Measurements from ENCODE around the gene AHNAK. TPM values are rescaled to one million over a fixed set of nuclear protein-coding genes. Genes with fewer than 3 reads are reported as not detected.
A peak's percentile ranks its signal among the peaks of the same experiment; 100 is the strongest.
"Not testable (repeated sequence)": the region's sequence is repeated elsewhere in the genome, so short reads cannot be mapped to it uniquely, and the experiment has no call there.

Gene AHNAK
- total and polyA plus RNA-seq, 5 donors from 2014 or later = 22.3 to 852 (median 47.1) TPM

GRCh38 chr11:62588966-62589637 lies 42.5 kb upstream of the AHNAK start:
- Mint-ChIP-seq H3K27me3 (no peaks in the 10 kb centered on the region), H3K4me1 (peaks cover 0 to 59% (median 30%) of the 10 kb centered on the region in 4 donors), H3K4me3 (peak overlapping the region; percentile 28 to 93 (median 57)), H3K27ac (peak overlapping the region in 2 of 3 donors; percentile 75), H3K36me3 (peaks cover 5% of the 10 kb centered on the region), H3K9me3 (no peaks in the 10 kb centered on the region)
- peak in 1 of 3 donors; percentile 54 for DNase-seq
- no peak overlapping the region for H3K27ac ChIP-seq (ENCODE audit: insufficient read depth, low read length, poor library complexity, severe bottlenecking)
- H3K4me3 ChIP-seq (ENCODE audit: low read depth, low read length) = no peak overlapping the region
- peaks cover 24% of the 10 kb centered on the region for H3K36me3 ChIP-seq (ENCODE audit: control insufficient read depth, insufficient read depth, low read length)
- H3K27me3 ChIP-seq (ENCODE audit: control insufficient read depth, insufficient read depth, low read length) = no peaks in the 10 kb centered on the region
- peaks cover 38% of the 10 kb centered on the region for H3K4me1 ChIP-seq (ENCODE audit: control insufficient read depth, insufficient read depth, low read length, poor library complexity, severe bottlenecking)
- ATAC-seq (ENCODE audit: low read depth in 2 of 2) = no peak
- H3K9me3 ChIP-seq (ENCODE audit: control insufficient read depth in 2 of 2, low read length in 2 of 2) = no peaks in the 10 kb centered on the region

- Mint-ChIP-seq H3K4me3 (peak overlapping the region in 2 of 4 donors; percentile 27 to 38), H3K36me3 (peaks cover 12% of the 10 kb centered on the region), H3K4me1 (peaks cover 0 to 33% (median 13%) of the 10 kb centered on the region in 4 donors)
- H3K9me3 ChIP-seq (ENCODE audit: control insufficient read depth in 2 of 2, low read length in 2 of 2); H3K27me3 ChIP-seq (ENCODE audit: control insufficient read depth, insufficient read depth, low read length); H3K27ac ChIP-seq (ENCODE audit: insufficient read depth, low read length, poor library complexity, severe bottlenecking); H3K9me3 Mint-ChIP-seq; H3K27ac Mint-ChIP-seq; DNase-seq; H3K4me1 ChIP-seq (ENCODE audit: control insufficient read depth, insufficient read depth, low read length, poor library complexity, severe bottlenecking); H3K4me3 ChIP-seq (ENCODE audit: low read depth, low read length); ATAC-seq (ENCODE audit: low read depth in 2 of 2); H3K27me3 Mint-ChIP-seq: not testable (repeated sequence)
- peaks cover 37% of the 10 kb centered on the region for H3K36me3 ChIP-seq (ENCODE audit: control insufficient read depth, insufficient read depth, low read length)
These were observed 38.8 kb upstream of the AHNAK start for GRCh38 chr11:62585356-62585755.

GRCh38 chr11:62581735-62582134 lies 35.1 kb upstream of the AHNAK start:
- not testable (repeated sequence) for ATAC-seq (ENCODE audit: low read depth in 2 of 2); H3K4me3 ChIP-seq (ENCODE audit: low read depth, low read length); H3K9me3 Mint-ChIP-seq; H3K27me3 ChIP-seq (ENCODE audit: control insufficient read depth, insufficient read depth, low read length); H3K4me3 Mint-ChIP-seq; H3K27me3 Mint-ChIP-seq; DNase-seq; H3K4me1 ChIP-seq (ENCODE audit: control insufficient read depth, insufficient read depth, low read length, poor library complexity, severe bottlenecking); H3K9me3 ChIP-seq (ENCODE audit: control insufficient read depth in 2 of 2, low read length in 2 of 2); H3K27ac Mint-ChIP-seq; H3K27ac ChIP-seq (ENCODE audit: insufficient read depth, low read length, poor library complexity, severe bottlenecking)
- H3K4me1 Mint-ChIP-seq = peaks cover 0 to 14% (median 4%) of the 10 kb centered on the region in 4 donors
- H3K36me3 ChIP-seq (ENCODE audit: control insufficient read depth, insufficient read depth, low read length) = peaks cover 44% of the 10 kb centered on the region
- peaks cover 16% of the 10 kb centered on the region for H3K36me3 Mint-ChIP-seq

GRCh38 chr11:62580959-62581715 lies 34.5 kb upstream of the AHNAK start:
- peak overlapping the region in 1 of 3 donors; percentile 66 for H3K27ac Mint-ChIP-seq
- H3K36me3 ChIP-seq (ENCODE audit: control insufficient read depth, insufficient read depth, low read length) = peaks cover 46% of the 10 kb centered on the region
- H3K4me3 Mint-ChIP-seq = no peak overlapping the region

GRCh38 chr11:62579252-62579651 lies 32.6 kb upstream of the AHNAK start:
- no peak for DNase-seq
- no peaks in the 10 kb centered on the region for H3K9me3 Mint-ChIP-seq
- H3K4me1 ChIP-seq (ENCODE audit: control insufficient read depth, insufficient read depth, low read length, poor library complexity, severe bottlenecking) = peaks cover 12% of the 10 kb centered on the region
- H3K27ac Mint-ChIP-seq = no peak overlapping the region
- no peaks in the 10 kb centered on the region for H3K27me3 ChIP-seq (ENCODE audit: control insufficient read depth, insufficient read depth, low read length)
- no peak overlapping the region for H3K4me3 ChIP-seq (ENCODE audit: low read depth, low read length)
- H3K4me3 Mint-ChIP-seq = no peak overlapping the region
- H3K36me3 Mint-ChIP-seq = peaks cover 21% of the 10 kb centered on the region
- no peaks in the 10 kb centered on the region for H3K9me3 ChIP-seq (ENCODE audit: control insufficient read depth in 2 of 2, low read length in 2 of 2)
- peaks cover 44% of the 10 kb centered on the region for H3K36me3 ChIP-seq (ENCODE audit: control insufficient read depth, insufficient read depth, low read length)
- H3K4me1 Mint-ChIP-seq = peaks cover 0 to 20% (median 12%) of the 10 kb centered on the region in 4 donors
- ATAC-seq (ENCODE audit: low read depth in 2 of 2) = no peak
- H3K27ac ChIP-seq (ENCODE audit: insufficient read depth, low read length, poor library complexity, severe bottlenecking) = no peak overlapping the region
- H3K27me3 Mint-ChIP-seq = no peaks in the 10 kb centered on the region

More at GRCh38 chr11:62580959-62581715, 34.5 kb upstream of the AHNAK start:
- Histone ChIP-seq H3K4me1 (ENCODE audit: control insufficient read depth, insufficient read depth, low read length, poor library complexity, severe bottlenecking) (no peaks in the 10 kb centered on the region), H3K4me3 (ENCODE audit: low read depth, low read length) (no peak overlapping the region), H3K27ac (ENCODE audit: insufficient read depth, low read length, poor library complexity, severe bottlenecking) (no peak overlapping the region), H3K9me3 (ENCODE audit: control insufficient read depth in 2 of 2, low read length in 2 of 2) (no peaks in the 10 kb centered on the region), H3K27me3 (ENCODE audit: control insufficient read depth, insufficient read depth, low read length) (no peaks in the 10 kb centered on the region)
- no peaks in the 10 kb centered on the region for H3K9me3 Mint-ChIP-seq
- H3K27me3 Mint-ChIP-seq = no peaks in the 10 kb centered on the region
- DNase-seq = no peak
- peaks cover 0 to 14% (median 6%) of the 10 kb centered on the region in 4 donors for H3K4me1 Mint-ChIP-seq
- ATAC-seq (ENCODE audit: low read depth in 2 of 2) = no peak
- peaks cover 21% of the 10 kb centered on the region for H3K36me3 Mint-ChIP-seq

GRCh38 chr11:62578541-62578940 lies 31.9 kb upstream of the AHNAK start:
- Histone ChIP-seq H3K27me3 (ENCODE audit: control insufficient read depth, insufficient read depth, low read length) (no peaks in the 10 kb centered on the region), H3K9me3 (ENCODE audit: control insufficient read depth in 2 of 2, low read length in 2 of 2) (no peaks in the 10 kb centered on the region), H3K27ac (ENCODE audit: insufficient read depth, low read length, poor library complexity, severe bottlenecking) (no peak overlapping the region), H3K4me1 (ENCODE audit: control insufficient read depth, insufficient read depth, low read length, poor library complexity, severe bottlenecking) (peaks cover 14% of the 10 kb centered on the region), H3K36me3 (ENCODE audit: control insufficient read depth, insufficient read depth, low read length) (peaks cover 40% of the 10 kb centered on the region), H3K4me3 (ENCODE audit: low read depth, low read length) (no peak overlapping the region)
- Mint-ChIP-seq H3K9me3 (no peaks in the 10 kb centered on the region), H3K36me3 (peaks cover 18% of the 10 kb centered on the region), H3K4me3 (no peak overlapping the region), H3K4me1 (peaks cover 0 to 25% (median 10%) of the 10 kb centered on the region in 4 donors), H3K27ac (no peak overlapping the region), H3K27me3 (no peaks in the 10 kb centered on the region)
- no peak for ATAC-seq (ENCODE audit: low read depth in 2 of 2)
- DNase-seq = no peak

GRCh38 chr11:62577046-62577714 lies 30.6 kb upstream of the AHNAK start:
- Histone ChIP-seq H3K27me3 (ENCODE audit: control insufficient read depth, insufficient read depth, low read length) (no peaks in the 10 kb centered on the region), H3K36me3 (ENCODE audit: control insufficient read depth, insufficient read depth, low read length) (peaks cover 39% of the 10 kb centered on the region), H3K4me3 (ENCODE audit: low read depth, low read length) (no peak overlapping the region), H3K4me1 (ENCODE audit: control insufficient read depth, insufficient read depth, low read length, poor library complexity, severe bottlenecking) (peaks cover 22% of the 10 kb centered on the region), H3K9me3 (ENCODE audit: control insufficient read depth in 2 of 2, low read length in 2 of 2) (no peaks in the 10 kb centered on the region), H3K27ac (ENCODE audit: insufficient read depth, low read length, poor library complexity, severe bottlenecking) (no peak overlapping the region)
- H3K27ac Mint-ChIP-seq = peak overlapping the region; percentile 57 to 94 (median 71)
- peak overlapping the region in 2 of 4 donors; percentile 3 to 57 for H3K4me3 Mint-ChIP-seq
- no peaks in the 10 kb centered on the region for H3K27me3 Mint-ChIP-seq
- H3K4me1 Mint-ChIP-seq = peaks cover 2 to 36% (median 17%) of the 10 kb centered on the region in 4 donors
- peaks cover 22% of the 10 kb centered on the region for H3K36me3 Mint-ChIP-seq
- no peak for ATAC-seq (ENCODE audit: low read depth in 2 of 2)
- no peak for DNase-seq
- H3K9me3 Mint-ChIP-seq = no peaks in the 10 kb centered on the region
